Activated CD4-positive, CD25-positive, alpha-beta regulatory T cell treated with anti-CD3 and anti-CD28 coated beads, Interleukin-2, amount 50 U/mL, for 24 hours (primary cell): ENCODE data around the gene PLEKHG5.
A peak's percentile ranks its signal among the peaks of the same experiment; 100 is the strongest.
"Not testable (repeated sequence)": the region's sequence is repeated elsewhere in the genome, so short reads cannot be mapped to it uniquely, and the experiment has no call there.

Experiments
- ATAC-seq, 2 donors: fragments of 150-1000 bp; cut with Tn5 transposase; one replicate each; pipeline ENCODE4 v1.10.0; 2021; ENCODE audit warnings: mild to moderate bottlenecking in 1 of 2, moderate library complexity in 1 of 2

The PLEKHG5 gene

DNA sequence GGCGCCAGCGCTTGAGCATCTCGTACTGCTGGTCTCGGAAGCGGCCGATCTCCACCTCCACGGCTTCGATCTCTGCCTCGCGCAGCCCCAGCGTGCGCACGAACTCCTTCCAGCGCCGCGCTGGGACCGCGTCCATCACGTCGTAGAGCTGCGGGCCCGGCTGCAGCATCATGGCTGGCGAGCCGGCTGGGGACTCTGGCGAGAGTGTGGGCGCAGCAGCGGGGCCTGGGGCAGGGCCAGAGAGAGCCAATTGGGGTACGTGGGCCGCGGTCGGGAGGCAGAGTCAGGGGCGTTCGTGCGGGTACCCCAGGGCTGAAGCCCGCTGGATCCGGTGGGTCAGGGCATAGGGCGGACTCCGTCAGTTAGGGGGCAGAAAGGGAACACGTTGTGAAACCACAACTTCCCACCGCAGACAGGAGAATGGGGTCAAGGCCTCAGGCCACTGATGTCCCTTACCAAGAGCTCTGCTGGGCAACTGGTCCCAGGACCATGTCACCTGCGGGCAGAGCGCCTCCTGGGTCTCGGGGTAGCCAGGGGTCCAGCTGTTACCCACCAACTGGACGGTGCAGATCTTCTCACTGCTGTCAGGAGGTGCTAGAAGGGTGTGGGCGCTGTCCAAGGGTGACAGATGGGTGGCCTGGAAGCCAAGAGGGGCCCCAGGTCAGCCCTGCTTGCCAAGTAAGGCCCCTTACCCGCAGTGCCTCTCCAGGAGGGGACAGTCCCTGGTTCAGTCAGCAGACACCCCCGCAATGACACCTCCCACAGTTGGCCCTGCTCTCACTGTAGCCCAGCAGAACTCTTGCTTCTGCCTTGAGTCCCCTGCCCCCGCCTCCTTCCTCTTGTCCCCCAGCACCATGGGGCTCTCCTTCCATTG is 29.7 kb downstream of the PLEKHG5 start:
- ATAC-seq: no peak

- ATAC-seq: no peak
Observed at GRCh38 chr1:6461051-6461530, 30.4 kb downstream of the PLEKHG5 start.

DNA sequence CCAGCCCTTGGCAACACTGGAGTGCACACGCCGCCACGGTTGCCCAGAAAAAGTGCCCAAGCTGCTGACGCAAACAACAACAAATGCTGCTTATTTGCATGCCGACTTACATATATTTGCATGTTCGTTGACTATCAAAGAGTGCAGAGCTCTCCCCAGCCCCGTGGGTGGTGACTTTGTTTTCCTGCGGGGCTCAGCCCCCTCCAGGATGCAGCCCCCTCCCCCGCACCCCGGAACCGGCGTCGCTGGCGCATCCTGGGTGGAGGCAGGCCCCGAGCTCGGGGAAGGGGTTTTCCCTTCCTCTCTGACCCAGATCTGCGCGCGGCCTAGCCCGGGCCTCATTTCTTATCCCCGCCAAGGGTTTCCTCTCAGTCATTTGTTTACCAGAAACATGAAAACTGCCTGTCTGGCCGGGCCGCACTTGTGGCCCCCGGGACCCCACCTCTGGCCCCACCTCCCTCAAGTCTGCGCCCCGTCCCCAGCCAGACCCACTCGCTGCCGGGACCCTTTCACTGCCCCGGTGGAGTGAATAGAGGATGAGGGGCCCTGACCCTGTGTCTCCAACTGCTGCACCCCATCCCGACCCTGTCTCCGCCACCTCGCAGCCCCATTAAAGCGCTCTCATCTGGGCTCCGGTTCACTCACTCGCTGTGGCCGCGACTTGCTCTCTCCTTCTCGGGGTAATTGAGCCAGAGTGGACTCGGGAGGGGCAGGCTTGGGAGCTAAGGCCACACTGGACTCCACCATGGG is 31.0 kb downstream of the PLEKHG5 start:
- peak; percentile 74 to 78 for ATAC-seq

GRCh38 chr1:6459850-6460265 is 31.6 kb downstream of the PLEKHG5 start:
- ATAC-seq: peak; percentile 7 to 24

DNA sequence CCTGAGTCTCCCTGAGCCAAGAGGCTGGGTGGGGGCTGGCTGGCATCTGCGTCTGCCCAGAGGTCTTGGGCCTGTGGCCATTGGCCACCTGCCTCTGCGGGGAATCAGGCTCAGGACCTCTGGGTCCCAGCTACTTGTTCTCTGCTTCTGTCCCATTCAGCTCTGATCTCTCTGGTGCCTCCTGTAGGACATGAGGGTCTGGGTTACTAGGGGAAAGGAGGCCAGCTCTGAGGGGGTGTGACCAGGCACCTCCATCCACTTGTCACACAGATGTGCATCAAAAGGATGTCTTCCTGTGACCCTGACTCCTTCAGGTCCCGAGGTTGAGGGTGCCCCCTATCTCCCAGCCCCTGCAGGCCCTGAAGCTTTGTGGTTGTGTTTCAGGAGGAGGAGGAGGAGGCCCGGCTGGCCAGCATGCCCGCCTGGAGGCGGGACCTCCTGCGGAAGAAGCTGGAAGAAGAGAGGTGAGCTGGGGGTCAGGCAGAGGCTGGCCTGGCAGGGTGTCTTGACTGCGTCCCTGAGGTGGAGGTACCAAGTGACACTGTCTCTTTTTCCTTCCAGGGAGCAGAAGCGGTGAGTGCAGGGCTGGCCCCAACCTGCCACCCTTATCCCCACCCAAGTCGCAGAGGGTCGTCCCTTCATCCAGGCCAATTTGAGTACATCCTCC is 34.5 kb downstream of the PLEKHG5 start:
- no peak for ATAC-seq

DNA sequence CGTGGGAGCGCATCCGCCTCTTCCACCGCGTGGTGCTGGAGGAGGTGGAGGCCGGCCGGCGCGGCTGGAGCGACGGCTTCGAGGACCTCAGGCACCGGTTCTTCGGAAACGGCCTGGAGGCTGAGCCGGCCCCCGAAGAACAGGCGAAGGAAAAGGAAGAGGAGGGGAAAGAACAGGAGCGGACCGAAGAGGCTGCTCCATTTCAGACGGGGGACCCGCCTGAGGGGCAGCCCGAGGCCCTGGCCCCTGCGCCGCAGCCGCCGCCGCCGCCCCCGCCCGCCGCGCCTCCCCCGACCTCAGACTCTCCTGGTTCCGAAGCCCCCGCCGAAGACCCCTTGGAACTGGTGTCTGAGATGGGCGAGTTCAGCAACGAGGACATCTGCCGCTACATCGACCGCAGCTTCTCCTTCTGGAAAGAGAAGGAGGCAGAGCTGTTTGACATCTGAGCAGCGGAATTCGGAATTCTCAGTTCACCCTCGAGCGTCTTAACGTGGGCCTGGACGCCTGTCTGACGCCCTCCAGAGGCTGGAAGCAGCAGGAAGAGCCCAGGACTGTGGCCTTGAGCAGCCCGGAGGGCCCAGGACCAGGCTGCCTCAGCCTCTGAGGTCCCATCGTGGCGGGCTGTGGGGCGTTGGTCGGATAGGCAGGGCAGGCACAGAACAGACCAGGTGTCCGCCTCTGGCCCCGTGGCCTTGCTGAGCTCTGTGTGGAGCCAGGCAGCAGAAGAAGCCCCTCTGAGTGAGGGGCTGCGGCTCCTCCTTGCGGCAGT is 35.5 kb downstream of the PLEKHG5 start:
- ATAC-seq: not testable (repeated sequence)

DNA sequence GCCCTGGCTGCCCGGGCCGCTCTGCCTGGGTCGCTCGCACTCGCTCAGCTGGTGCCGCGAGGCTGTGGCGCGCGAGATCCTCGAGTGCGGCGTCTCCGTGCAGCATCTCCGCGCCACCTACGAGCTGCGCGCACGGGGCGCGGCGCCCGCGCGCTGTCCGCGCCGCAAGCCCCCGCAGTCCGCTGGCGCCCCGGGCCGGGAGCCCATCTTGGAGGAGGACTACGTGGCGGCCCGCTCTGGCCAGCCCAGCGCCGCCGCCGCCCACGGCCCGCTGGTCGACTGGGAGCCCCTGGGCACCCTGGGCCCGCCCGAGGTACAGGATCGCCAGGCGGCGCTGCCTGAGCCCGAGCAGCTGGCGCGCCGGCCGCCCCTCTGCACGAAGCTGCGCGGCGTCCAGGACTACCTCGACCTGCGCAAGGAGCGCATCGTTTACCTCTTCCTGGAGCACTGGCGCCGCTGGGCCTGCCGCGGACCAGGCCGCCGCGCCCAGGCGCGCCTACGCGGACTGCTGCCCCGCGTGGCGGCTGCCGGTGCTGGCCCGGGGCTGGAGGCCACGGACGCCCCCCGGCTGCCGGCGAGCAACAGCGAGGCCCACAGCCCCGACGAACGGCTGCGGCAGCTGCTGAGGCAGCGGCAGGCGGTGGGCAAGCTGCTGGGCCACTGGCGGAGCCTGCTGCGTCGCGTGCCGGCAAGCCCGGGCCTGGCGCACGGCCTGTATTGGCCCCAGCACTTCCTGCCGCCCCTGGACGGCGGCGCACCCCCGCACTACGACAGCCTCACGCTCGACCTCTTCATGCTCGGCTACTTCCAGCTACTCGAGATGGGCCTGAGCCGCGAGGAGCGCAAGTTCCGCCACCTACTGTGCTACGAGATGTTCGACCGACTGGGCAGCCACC is 36.4 kb downstream of the PLEKHG5 start:
- ATAC-seq: peak; percentile 33 to 36

DNA sequence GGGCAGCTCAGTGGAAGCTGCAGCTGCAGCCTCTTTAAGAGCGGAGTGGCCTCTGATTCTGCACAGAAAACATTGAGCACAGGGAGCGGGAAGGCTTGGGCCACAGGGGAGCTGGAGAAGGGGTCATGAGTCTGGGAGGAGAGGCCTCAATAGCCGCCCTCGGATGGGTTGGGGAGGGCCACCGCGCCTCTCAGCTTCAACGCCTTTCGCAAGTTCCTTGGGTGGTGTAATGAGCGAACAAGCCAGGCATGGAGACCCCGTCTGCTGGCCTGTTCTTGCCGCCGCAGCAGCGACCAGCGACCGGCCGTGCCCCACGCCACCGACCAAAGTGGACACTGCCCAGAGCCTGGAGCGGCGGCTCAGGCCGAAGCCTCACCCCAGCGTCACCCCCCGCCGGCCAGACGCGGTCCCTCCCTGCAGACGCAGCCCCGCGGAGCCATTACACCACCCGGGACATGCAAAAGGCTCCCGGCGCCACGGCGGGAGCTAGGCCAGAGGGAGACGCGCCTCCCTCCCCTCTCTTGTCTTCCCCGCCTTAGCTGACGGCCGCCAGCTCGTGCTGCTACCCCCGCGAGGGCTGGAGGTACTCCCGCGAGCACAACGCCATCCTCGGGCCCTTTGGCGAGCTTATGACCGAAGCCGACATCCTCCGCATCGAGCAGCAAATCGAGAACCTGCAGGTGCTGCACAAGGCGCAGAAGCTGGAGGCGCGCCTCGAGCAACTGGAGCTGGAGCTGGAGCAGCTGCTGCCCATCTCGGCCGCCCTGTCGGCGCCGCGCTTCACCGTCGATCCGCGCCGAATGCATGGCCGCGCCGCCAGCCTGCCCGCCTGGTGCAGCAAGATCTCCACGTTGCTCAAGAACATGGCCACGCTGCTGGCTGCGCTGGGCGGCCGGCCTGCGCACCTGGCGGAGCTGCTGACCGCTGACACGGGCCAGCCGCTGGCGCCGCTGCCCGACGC is 37.3 kb downstream of the PLEKHG5 start:
- ATAC-seq: not testable (repeated sequence)

GRCh38 chr1:6450943-6451373 is 40.5 kb downstream of the PLEKHG5 start:
- no peak for ATAC-seq

GRCh38 chr1:6450486-6450885 is 41.0 kb downstream of the PLEKHG5 start:
- not testable (repeated sequence) for ATAC-seq

DNA sequence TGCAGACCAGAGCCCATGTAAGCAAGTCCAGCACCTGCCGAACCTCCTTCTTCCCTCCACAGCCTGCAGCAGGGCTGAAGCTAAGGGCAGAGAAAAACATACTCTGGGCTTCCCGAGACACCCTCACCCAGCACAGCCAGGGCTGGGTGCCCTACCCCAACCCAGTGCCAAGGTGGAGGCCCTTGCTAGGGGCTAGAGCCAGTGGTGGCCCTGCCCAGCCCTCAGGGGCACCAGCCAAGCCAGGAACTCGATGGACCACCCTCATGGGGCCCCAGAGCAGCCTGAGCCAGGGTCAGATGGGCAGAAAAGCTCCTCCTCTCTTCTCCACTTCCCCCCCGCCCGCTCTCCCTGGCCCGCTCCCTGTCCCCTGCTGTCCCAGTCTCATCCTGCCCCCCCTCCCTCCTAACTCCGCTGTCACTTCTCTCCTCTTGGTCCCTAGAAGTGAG is 41.4 kb downstream of the PLEKHG5 start:
- ATAC-seq: no peak

DNA sequence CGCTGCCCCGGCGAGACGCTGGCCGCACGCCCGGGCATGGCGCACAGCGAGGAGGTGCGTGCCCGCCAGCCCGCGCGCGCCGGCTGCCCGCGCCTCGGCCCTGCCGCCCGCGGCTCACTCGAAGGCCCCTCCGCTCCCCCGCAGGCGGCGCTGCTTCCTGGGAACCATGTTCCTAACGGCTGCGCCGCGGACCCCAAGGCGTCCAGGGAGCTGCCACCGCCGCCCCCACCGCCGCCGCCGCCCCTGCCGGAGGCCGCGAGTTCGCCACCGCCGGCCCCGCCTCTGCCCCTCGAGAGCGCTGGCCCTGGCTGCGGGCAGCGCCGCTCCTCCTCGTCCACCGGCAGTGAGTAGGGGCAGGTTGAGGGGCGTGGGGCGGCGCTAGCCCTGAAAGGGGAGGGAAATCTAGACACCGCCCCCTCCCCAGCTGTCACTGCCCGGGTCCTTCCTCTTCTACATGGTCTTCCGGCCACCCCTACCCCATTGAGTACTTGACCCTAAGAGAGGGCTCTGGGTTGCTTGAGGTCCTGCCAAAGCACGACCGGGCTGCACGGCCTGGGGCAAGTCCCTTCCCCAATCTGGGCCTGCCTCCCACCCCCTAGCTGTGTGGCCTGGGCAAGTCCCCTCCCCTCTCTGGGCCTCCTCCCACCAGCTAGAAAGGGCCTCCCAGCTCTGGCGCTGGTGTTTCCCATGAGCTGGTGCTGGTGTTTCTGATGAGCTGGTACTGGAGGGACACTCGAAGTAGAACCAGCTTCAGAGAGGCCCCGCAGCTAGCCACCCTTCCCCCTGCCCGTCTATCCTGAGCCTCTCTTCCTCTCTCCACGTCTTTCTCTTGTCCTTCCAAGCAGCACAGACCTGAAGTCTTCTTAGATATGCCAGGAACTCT is 42.5 kb downstream of the PLEKHG5 start:
- peak; percentile 14 to 33 for ATAC-seq

- peak; percentile 26 to 37 for ATAC-seq
Observed at GRCh38 chr1:6447818-6448748, 43.4 kb downstream of the PLEKHG5 start.

- no peak for ATAC-seq
Observed at GRCh38 chr1:6447016-6447817, 44.2 kb downstream of the PLEKHG5 start.

DNA sequence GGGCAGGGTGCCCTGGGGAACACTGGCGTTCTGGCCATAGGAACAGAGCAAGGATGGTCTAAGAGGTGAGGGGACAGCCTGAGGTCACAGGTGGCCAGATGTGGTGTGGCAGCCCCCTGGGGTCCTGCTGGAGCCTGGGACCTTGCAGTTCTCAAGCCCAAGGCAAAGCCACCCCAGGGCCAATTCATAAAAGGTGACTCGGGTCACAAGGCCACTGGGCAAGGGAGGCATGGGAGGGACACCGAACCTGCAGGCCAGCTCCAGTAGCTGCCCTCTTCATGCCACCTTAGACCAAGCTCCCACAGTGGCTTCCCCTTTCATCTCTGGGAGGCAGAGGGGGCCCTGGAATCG is 44.8 kb downstream of the PLEKHG5 start:
- no peak for ATAC-seq

GRCh38 chr1:6445929-6446328 is 45.5 kb downstream of the PLEKHG5 start:
- ATAC-seq: not testable (repeated sequence)
